SU-DHL-6 (cell line): ENCODE data around the gene VARS1.
"Not testable (repeated sequence)": the region's sequence is repeated elsewhere in the genome, so short reads cannot be mapped to it uniquely, and the experiment has no call there.

Experiments
- H2AFZ ChIP-seq: fragments of 200-600 bp; sonication (generic); 2 replicates; pipeline ENCODE4 v1.6.1; 2014; ENCODE audit warnings: low read depth, mild to moderate bottlenecking, moderate library complexity, mixed read lengths, antibody characterized with exemption, low read length; ENCODE audit not compliant: severe bottlenecking
- H3F3A ChIP-seq: fragments of 200-600 bp; shearing (Covaris generic); 2 replicates; pipeline ENCODE4 v1.6.0; 2016; ENCODE audit warnings: antibody characterized with exemption, mild to moderate bottlenecking; ENCODE audit not compliant: insufficient read depth
- H3K27ac ChIP-seq: fragments of 200-600 bp; sonication (generic); 2 replicates; pipeline ENCODE4 v1.5.1; 2016; ENCODE audit warnings: low read depth, mild to moderate bottlenecking, low read length, moderate library complexity, mixed read lengths
- H3K27me3 ChIP-seq: fragments of 200-600 bp; sonication (generic), shearing (Covaris generic); 2 replicates; pipeline ENCODE4 v1.6.0; 2014; ENCODE audit warnings: mild to moderate bottlenecking, low read length
- H3K36me3 ChIP-seq: fragments of 200-600 bp; sonication (generic); 2 replicates; pipeline ENCODE4 v1.6.1; 2014; ENCODE audit warnings: mild to moderate bottlenecking, low read length, mixed read lengths
- H3K4me2 ChIP-seq: fragments of 300-600, 200-600 bp; shearing (Covaris generic), sonication (generic); 2 replicates; pipeline ENCODE4 v1.6.0; 2014; ENCODE audit warnings: low read length, low read depth, mild to moderate bottlenecking; ENCODE audit not compliant: poor library complexity, severe bottlenecking
- H3K4me3 ChIP-seq: fragments of 200-600 bp; sonication (generic); 2 replicates; pipeline ENCODE4 v1.5.1; 2014; ENCODE audit warnings: antibody characterized with exemption, low read length, mild to moderate bottlenecking, mixed read lengths; ENCODE audit not compliant: insufficient read depth, poor library complexity, severe bottlenecking
- H3K79me2 ChIP-seq: fragments of 200-600 bp; sonication (generic); 2 replicates; pipeline ENCODE4 v1.6.1; 2014; ENCODE audit warnings: mild to moderate bottlenecking, low read length, moderate library complexity; ENCODE audit not compliant: insufficient read depth
- H3K9ac ChIP-seq: fragments of 200-600 bp; sonication (generic); 2 replicates; pipeline ENCODE4 v1.7.0; 2014; ENCODE audit warnings: mild to moderate bottlenecking, low read length
- H3K9me2 ChIP-seq: fragments of 200-600 bp; sonication (generic); replicated peaks from 2 replicates; pipeline ENCODE4 v1.6.1; 2014; ENCODE audit warnings: low read length; ENCODE audit not compliant: insufficient read depth
- H3K9me3 ChIP-seq: fragments of 200-600 bp; sonication (generic); 2 replicates; pipeline ENCODE4 v1.6.1; 2014; ENCODE audit warnings: low read length, mixed read lengths; ENCODE audit not compliant: insufficient read depth
- H4K20me1 ChIP-seq: fragments of 200-600 bp; sonication (generic); 2 replicates; pipeline ENCODE4 v1.6.1; 2014; ENCODE audit warnings: low read depth, mild to moderate bottlenecking, antibody characterized with exemption, low read length, moderate library complexity, mixed read lengths
- EZH2phosphoT487 ChIP-seq: fragments of 200-600 bp; sonication (generic), shearing (Covaris generic); conservative IDR thresholded peaks from 2 replicates; pipeline ENCODE4 v1.6.1; 2018; ENCODE audit warnings: mild to moderate bottlenecking, antibody characterized with exemption, low read length, moderate library complexity, mixed read lengths
- TF ChIP-seq, protein P1 (sequence below): fragments of 200-600 bp; sonication (generic); IDR thresholded peaks from one replicate; pipeline ENCODE4 v1.5.1; 2017; ENCODE audit warnings: antibody characterized with exemption, mild to moderate bottlenecking, low read length, moderate library complexity; ENCODE audit not compliant: insufficient read depth, poor library complexity, severe bottlenecking

VARS1 gene

DNA sequence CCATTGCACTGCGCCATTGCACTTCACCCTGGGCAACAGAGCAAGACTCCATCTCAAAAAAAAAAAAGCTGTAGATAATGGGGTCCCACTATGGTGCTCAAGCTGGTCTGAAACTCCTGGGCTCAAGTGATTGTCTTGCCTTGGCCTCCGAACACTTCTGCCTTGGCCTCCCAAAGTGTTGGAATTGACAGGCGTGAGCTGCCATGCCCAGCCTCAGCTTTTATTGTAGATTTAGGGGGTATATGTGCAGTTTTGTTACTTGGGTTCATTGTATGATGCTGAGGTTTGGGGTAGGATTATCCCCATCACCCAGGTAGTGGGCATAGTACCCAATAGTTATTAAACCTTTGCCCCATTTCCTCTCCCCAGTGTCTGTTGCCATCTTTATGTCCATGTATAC, 43.4 kb upstream of the VARS1 start:
- Histone ChIP-seq H3K79me2 (peaks cover 46% of the 10 kb centered on the region), H2AFZ (no peak overlapping the region), H3F3A (peaks cover 91% of the 10 kb centered on the region), H3K27ac (no peak overlapping the region), H3K27me3 (no peaks in the 10 kb centered on the region), H3K4me2 (peak overlapping the region; percentile 14), H3K9me2 (no peaks in the 10 kb centered on the region), H4K20me1 (peaks cover 25% of the 10 kb centered on the region), H3K9ac (no peak overlapping the region), H3K4me3 (no peak overlapping the region), H3K36me3 (peaks cover 52% of the 10 kb centered on the region), H3K9me3 (no peaks in the 10 kb centered on the region)
- no peak for TF ChIP-seq EZH2phosphoT487
- TF ChIP-seq, protein P1, sequence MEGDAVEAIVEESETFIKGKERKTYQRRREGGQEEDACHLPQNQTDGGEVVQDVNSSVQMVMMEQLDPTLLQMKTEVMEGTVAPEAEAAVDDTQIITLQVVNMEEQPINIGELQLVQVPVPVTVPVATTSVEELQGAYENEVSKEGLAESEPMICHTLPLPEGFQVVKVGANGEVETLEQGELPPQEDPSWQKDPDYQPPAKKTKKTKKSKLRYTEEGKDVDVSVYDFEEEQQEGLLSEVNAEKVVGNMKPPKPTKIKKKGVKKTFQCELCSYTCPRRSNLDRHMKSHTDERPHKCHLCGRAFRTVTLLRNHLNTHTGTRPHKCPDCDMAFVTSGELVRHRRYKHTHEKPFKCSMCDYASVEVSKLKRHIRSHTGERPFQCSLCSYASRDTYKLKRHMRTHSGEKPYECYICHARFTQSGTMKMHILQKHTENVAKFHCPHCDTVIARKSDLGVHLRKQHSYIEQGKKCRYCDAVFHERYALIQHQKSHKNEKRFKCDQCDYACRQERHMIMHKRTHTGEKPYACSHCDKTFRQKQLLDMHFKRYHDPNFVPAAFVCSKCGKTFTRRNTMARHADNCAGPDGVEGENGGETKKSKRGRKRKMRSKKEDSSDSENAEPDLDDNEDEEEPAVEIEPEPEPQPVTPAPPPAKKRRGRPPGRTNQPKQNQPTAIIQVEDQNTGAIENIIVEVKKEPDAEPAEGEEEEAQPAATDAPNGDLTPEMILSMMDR = no peak

DNA sequence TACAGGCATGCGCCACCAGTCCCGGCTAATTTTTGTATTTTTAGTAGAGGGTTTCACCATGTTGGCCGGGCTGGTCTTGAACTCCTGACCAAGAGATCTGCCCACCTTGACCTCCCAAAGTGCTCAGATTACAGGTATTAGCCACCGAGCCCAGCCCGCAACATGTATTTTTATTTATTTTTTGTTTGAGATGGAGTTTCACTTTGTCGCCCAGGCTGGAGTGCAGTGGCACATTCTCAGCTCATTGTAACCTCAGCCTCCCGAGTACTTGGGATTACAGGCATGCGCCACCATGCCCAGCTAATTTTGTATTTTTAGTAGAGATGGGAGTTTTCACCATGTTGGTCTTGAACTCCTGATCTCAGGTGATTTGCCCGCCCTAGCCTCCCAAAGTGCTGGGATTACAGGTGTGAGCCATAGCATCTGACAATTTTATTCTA, 42.6 kb upstream of the VARS1 start:
- H3K9me3 ChIP-seq, H2AFZ ChIP-seq, H3K27me3 ChIP-seq, H3K9me2 ChIP-seq: not testable (repeated sequence)
- Histone ChIP-seq H3K4me3 (peak overlapping the region; percentile 92), H3K9ac (peak overlapping the region; percentile 96), H3K27ac (peak overlapping the region; percentile 90; the same call in 1 of the 2 replicates), H3K79me2 (peaks cover 50% of the 10 kb centered on the region), H3K4me2 (peak overlapping the region; percentile 97), H4K20me1 (peaks cover 25% of the 10 kb centered on the region), H3K36me3 (peaks cover 52% of the 10 kb centered on the region), H3F3A (peaks cover 94% of the 10 kb centered on the region)

DNA sequence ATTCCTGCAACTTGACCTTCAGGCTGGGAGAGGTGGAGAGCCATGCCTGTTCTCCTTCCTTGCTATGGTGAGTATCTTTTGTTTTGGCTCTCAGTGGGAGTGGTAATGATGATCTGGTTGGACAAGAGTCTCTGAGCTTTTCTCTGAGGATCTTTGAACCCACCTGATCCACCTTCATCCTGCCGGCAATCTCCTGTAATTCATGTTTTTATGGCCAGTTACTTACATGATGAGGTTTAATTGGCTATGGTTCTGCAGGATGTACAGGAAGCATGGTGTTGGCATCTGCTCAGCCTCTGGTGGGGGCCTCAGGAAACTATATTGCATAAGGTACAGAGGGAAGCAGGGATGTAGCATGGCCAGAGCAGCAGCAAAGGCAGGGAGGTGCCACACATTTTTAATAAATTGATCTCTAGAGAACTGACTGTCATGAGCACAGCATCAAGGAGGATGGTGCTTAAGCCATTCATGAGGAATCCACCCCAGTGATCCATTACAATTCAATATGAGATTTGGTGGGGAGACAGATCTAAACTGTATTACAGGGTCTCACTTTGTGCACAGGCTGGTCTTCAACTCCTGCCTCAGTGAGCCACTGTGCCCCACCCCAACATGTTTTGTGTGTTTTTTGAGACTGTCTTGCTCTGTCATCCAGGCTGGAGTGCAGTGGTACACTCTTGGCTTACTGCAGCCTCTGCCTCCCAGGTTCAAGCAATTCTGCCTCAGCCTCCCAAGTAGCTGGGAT, 42.0 kb upstream of the VARS1 start:
- peak overlapping the region; percentile 92 for H3K4me3 ChIP-seq
- H4K20me1 ChIP-seq = peaks cover 25% of the 10 kb centered on the region
- peaks cover 50% of the 10 kb centered on the region for H3K79me2 ChIP-seq
- H3K9me3 ChIP-seq = no peaks in the 10 kb centered on the region
- H3K9me2 ChIP-seq = no peaks in the 10 kb centered on the region
- peaks cover 52% of the 10 kb centered on the region for H3K36me3 ChIP-seq
- H3K9ac ChIP-seq = peak overlapping the region; percentile 96
- H3K4me2 ChIP-seq = peak overlapping the region; percentile 97
- no peaks in the 10 kb centered on the region for H3K27me3 ChIP-seq
- TF ChIP-seq, protein P1 = no peak
- TF ChIP-seq EZH2phosphoT487 = no peak
- peak overlapping the region; percentile 90 for H3K27ac ChIP-seq
- peaks cover 95% of the 10 kb centered on the region for H3F3A ChIP-seq
- no peak overlapping the region for H2AFZ ChIP-seq
